GM19025 (cell line): ENCODE results near the gene KRTDAP.

Experiments used
- ATAC-seq: cut with Tn5 transposase; IDR thresholded peaks from one replicate; pipeline ENCODE4 v1.9.1; 2021; ENCODE audit warnings: mild to moderate bottlenecking, low read depth, moderate library complexity; ENCODE audit not compliant: unreplicated experiment

Gene KRTDAP

DNA sequence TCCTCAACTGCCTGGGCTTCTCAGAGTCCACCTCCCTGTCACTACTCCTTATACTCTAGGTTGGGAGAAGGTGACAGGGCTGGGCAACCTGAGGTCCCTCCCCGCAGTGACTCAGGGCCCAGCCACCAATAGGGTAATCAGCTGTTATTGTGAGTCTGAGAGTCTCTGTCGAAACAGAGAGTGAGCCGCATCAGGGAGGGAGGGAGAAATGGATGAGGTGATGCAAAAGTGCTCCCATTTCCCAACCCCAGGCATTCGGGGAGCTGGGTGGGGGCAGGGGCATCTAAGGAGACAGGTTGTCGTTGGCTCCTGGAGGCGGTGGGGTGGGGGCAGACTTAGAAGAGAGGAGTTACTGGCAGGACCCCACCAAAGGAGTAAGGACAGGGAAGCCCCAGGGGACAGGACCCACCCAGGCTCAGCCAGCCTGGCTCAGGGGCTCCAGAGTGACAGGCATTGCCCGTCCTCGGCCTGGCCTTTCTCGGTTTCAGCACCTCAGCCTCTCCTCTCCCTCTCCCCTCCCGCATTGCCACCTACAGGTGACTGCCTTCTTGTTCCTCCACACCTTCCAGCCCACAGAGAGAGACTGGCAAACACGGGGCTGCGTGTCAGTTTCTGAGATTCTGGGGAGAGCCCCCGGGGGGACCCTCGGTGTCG lies 23.5 kb upstream of the KRTDAP start, which contains the start of gene DMKN:
DMKN (minus strand) TSS at position 22 of the 654 bp plus-strand sequence. CDS start 174 bp downstream, outside the sequence.
- ATAC-seq, result no peak

DNA sequence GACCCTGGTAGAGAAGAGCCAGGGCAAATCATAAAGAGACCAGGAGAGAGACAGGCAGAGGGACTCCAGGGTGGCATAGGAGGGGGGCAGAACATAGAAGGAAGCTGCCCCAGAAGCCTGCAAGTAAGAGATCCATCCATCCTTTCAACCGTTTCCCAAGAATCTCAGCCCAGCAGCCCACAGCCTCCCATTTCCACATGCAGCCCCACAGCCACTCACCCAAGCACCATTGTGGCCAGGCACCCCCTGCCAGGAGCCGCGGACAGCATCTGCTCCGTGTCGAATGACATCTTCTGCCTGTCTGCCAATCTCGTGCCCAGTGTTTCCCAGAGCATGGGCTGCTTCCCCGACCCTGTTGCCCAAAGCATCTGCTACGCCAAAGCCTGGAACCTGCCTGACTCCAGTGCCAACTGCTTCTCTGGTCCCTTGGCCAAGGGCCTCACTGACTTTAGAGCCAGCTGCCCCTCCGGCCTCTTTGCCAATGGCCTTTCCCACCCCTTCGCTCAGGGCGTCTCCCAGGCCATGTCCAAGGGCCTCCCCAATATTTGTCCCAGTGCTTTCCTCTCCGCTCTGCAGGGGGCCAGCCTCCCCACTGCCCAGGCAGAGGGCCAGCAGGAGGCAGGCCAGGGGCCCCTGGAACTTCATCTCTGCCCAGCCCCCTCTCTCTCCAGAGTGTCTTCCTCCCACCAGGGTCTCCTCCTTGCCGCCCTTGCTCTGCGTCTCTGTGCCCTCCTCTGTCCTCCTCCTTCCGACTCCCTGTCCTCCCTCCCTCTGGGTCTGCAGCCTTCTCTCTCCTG lies 22.8 kb upstream of the KRTDAP start:
- ATAC-seq, result no peak

DNA sequence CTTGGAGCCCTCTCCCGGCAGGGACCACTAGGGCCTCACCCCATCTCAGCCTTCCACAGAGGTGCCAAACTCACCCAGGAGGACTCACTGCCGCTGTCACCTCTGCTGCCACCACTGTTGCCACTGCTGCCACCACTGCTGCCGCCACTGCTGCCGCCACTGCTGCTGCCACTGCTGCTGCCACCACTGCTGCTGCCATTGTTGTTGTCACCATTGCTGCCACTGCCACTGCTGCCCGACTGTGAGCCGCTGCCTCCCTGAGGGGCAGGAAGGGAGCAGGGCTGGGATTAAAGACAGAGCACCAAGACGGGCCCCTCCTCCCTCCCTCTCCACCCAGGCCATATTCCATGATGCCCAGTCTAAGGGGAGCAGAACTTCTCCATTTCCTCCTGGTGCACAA lies 21.1 kb upstream of the KRTDAP start:
- ATAC-seq, result no peak

DNA sequence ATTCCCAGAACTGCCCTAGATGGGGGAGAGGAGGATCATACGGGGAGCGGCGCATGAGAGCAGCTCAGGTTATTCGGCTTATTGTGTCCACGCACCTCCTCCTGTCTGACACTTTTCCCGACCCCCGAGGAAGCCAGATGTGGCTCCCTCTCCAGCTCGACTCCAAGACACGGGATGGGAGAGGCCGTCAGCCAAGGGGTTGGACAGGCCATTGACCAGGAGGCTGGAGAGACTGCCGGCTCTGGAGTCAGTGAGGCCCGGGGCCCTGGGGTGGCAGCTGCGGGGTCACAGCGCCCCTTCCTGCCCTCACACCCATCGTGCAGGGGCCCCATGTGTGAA lies 20.3 kb upstream of the KRTDAP start:
- ATAC-seq, result no peak

DNA sequence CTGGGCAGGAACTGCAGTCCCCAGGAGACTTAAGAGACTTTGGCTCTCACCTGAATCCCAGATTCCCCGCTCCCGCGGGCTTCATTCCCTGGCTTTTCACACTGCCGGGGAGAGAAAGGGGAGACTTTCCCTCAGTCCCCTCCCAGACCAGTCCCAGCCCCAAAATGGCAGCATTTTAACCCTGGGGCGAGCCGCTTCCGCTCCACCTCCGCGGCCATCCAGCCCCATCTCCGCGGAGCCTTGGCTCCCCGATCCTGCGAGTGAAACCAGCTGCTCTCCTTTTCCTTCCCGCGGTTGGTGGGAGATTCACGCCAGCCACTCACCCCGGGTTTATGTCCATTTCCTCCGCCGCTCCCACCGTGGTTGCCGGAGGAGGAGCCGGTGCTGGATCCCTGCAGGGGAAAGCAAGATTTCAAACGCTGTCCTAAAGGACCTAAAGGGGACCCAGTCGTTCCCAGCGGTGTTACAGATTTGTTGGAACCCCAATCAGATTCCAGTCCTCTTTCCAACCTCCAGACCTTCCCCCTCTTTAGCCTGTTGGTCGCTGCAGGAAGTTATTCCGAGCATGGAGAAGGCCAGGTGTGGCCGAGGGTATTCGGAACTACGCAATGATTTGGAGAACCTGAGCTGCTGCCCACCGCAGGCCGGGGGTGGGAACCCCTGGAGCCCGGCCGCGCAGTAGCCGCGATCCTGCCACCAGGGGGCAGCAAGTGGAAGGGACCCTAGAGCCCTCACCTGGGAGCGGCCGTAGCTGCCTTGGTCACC lies 19.8 kb upstream of the KRTDAP start:
- ATAC-seq, result no peak

DNA sequence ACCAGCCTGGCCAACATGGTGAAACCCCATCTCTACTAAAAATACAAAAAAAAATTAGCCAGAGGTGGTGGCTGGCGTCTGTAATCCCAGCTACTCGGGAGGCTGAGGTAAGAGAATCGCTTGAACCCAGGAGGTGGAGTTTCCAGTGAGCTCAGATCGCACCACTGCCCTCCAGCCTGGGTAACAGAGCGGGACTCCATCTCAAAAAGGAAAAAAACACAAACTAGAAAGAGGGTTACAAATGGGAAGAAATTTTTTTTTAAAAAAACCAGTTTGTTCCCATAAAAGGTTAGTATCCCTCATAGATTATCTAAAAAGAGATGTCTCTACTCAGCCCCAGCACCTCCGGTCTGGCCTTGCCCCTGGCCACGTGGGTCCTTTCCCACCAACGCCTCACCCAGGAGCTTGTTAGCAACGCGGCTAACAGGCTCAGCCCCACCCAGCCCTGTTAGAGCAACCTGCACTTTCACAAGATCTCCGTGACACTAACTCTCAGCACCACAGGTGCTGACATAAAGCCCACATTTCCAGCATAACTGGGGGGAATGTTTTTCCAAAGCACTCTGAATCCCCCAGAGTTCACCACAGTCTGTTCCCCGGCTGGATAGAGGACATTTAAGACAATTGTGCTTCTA lies 18.9 kb upstream of the KRTDAP start:
- ATAC-seq, result no peak

DNA sequence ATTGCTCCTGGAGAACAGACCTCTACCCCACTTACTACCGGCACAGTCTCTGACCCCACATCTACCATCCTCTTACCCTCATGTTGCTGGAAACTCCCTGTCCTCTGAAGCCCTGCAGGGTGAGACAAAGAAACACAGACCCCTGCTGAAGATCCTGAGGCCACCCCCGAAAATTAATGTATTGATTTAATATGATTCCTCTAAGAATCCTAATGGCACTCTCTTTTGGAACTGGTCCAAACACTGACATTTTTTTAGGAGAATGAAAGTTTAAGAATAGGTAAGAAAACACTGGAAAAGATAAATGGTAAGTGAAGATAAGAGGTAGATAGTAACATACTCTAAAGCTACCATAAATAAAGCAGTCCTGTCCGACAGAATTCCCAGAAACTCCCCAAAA lies 17.9 kb upstream of the KRTDAP start:
- ATAC-seq, result no peak

DNA sequence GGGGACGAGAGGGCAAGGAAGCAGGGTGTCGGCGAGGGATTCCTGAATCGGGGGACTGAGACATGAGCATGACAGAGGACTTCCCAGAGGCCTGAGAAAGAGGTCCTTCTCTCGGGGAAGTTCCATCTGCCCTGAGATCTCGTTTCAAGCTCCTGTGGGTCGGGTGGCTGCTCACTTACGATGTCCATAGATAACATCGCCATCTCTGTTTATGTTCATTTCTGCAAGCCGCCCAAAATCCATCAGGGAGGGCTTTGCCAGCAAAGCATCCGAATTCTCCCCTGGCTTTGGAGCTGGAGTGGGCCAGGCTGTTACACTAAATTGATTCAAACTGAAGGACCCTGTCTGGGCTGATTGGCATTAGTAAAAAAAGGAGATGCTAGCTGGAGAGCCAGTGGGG lies 17.3 kb upstream of the KRTDAP start:
- ATAC-seq, result no peak

DNA sequence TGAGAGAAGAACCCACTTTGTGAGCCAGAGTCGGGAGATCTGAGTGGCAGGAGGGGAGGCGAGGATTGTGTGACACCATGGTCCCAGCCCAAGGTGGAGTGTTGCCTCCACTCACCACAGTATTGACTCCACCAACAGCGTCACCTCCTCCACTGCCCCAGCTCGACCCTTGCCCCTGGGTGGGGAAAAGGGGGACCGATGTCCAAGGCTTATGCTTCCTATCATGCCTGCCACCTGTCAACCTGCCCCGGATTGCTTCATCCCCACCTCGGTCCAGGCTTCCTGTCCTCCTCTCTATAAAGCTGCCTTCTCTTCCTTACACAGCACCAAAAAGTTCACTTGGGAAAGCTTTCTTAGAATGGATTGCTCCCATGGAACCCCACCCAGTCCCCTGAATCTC lies 15.7 kb upstream of the KRTDAP start:
- no peak for ATAC-seq

DNA sequence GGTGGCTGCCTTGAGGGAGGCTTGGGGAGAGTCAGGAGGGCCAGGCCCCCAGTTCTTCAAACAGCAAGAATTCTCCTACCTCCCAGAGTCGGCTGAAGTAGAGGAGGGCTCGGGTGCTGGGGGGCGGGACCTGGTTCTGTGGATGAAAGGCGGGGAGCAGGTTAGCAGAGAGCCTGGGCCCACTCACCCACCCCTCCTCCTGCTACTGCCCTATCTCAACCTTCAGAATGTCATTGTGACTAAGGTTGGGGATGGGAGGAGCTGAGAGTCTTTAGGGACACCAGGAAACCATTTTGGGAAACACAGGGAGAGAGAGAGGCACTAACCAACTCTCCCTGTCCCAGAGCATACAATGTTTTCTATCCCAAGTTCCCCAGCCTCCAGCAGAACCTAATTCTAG lies 12.5 kb upstream of the KRTDAP start:
- no peak for ATAC-seq

DNA sequence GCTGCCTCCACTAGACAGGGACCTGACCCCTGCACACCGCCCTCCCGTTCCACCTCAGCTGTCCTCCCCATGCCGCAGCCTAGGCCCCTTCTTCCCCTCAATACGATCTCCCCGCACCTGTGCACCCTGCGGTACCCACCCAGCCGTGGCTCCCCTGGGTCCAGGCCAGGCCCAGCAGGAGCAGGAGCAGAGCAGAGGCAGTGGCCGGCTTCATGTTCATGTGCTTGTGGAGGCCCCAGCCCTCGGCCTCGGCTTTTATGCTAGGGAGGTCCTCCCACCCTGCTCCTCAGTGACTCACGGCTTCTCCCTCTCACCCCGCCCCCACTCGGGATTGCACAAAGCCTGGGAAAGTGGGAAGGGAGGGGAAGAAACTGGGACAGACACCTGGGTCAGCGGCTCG lies 11.4 kb upstream of the KRTDAP start:
- no peak for ATAC-seq

DNA sequence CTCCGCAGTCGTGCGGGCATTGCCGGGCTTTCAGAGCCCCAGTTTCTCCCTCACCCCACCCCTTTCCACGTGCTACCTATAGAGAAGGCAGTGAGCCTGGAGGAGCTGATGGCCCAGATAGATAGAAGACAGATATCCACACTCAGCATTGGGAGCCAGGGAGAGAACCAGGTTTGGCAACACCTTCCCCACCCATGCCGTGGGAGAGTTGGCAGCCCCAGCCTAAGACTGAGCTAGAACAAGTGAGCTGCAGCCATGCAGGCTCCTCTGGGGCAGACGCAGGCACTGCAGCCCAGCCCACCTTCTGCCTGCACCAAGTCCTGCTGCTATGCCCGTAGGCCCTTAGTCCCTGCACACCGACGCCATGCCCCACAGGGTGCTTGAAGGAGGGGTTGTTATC lies 10.3 kb upstream of the KRTDAP start:
- ATAC-seq, result no peak

DNA sequence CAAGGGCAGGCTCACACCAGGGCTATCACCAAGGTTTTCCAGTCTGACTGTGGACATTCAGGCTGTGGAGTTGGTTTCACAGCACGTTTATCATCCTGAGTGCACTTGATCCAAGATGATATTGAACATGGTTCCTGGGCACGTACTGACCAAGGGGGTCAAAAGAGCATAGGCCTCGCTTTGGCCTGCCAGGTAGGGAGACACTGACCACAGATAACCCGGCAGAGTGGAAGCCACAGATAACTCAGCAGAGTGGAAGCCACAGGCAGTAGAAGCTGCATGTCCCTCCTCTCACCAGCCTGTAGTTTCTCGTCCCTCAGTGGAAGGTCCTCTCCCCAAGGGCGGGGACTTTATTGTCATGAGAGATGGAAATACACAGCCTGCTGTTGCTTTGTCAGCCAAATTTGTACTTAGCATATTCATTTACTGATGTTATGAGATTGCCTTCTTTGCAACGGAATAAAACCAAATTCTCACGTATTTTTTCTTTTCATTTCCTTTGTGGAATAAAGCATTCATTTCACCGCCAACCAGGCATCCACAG lies 8.8 kb upstream of the KRTDAP start:
- ATAC-seq, result no peak

DNA sequence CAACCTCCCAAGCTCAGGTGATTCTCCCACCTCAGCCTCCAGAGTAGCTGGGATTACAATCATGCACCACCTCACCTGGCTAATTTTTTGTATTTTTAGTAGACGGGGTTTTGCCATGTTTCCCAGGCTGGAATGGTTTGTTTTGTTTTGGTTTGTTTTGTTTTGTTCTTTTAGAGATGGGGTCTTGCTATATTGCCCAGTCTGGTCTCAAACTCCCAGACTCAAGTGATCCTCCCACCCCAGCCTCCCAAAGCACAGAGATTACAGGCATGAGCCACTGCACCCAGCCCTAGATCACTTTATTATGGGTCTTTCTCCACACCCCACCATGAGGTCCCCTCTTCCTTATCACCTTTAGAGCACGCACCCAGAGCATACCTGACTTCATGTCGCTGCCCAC lies 8.0 kb upstream of the KRTDAP start:
- ATAC-seq, result no peak

DNA sequence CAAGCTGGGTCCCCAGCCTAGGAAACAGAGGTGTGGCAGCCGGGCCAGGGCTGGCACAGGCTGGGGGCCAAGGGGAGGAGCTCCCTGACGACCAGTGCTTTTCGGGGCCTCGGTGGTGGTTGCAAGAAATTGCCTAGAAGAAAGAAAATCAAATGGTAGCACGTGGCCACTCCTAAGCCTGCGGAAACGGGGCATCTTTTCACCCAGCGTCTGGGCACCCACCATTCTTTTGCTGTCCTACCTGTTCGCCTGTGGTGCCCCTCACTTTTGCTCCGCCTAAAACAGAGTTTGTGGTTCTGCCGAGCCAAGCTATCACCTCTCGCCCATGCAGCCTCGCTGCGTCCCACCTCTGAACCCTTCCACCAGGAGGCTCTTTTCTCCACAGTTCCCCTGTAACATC lies 7.1 kb upstream of the KRTDAP start:
- no peak for ATAC-seq

DNA sequence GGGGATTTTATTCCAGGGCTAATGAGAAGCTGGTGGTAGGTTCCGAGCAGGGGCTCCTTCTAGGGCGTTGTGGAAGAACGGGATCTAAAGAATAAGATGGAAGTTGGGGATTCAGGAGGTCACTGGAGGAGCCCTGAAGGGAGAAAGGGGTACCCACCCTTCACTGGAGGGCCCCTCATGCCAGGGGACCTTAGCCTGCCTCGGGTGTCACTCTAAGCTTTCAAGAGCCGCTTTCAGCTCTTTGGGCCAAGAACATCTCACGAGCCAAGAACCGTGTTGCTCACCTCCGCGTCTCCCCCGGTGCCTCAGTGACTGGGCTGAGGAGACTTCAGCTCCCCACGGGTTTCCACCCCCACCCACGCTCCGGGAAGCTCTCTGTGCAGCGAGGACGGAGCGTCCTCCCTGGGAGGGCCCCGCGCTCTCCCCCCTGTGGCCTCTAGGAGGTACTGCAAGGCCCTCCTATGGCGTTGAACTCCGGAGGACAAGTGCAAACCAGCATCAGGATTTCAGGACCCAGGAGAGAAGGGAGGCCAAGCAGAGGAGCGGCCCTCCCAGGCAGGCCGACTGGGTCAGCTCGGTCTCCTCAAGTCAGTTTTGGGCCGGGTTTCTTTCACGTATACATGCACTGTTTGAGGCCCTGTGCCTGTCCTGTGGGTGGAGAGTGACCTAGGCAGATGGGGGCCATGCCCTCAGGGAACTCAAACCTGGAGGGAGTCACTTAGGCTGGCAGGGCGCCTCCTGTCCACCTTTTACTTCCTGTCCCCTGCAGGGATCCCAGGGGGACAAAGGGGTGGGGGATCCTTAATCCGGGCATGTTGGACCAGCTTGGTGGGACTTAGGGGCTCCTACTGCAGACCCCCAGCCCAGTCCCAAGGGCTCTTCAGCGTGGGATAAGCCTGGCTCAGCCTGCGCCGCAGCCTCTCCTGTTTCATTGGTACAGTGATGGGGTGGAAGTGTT lies 5.1 kb upstream of the KRTDAP start:
- no peak for ATAC-seq

DNA sequence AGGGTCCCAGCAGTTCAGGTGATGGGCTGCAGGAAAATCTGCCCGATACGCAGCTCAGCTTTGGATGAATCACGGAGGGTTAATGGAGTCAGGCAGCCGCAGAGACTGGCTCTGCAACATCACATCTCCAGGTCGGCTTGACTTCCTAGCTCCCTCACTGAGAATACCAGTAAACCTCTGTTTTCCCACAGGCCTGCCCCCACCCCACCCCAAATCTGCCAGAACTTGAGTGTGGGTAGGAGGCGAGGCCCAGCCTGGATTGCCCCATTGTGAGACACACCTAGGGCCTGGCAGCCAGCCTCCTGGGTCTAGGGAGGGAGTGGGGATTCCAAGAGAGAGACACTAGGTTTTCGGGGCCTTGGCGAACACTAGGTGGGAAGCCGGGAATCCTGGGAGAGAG lies 3.7 kb upstream of the KRTDAP start:
- no peak for ATAC-seq

DNA sequence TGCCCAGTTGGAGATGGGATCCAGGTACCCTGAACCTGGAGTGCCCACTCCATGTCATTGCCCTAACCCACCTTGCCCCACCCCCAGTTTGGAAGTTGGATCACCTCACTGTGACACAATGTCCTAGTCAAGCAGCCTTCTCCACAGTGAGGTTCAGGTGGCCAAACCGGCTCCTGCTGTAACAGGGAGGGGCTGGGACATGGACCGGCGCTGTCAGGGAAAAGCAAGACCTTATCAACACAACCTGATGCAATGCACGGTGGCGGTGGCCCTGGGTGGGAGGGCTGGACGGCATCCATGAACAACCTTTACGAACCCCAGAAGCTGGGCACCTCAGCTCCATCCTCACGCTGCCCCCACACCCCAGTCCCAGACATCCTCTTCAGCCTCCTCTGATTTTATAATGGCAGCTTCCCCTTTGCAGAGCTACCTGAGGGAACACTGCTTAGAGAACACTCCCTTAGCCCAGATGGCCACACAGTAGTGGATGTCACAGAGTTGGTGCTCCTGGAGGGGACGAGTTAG lies 1.6 kb upstream of the KRTDAP start:
- no peak for ATAC-seq

DNA sequence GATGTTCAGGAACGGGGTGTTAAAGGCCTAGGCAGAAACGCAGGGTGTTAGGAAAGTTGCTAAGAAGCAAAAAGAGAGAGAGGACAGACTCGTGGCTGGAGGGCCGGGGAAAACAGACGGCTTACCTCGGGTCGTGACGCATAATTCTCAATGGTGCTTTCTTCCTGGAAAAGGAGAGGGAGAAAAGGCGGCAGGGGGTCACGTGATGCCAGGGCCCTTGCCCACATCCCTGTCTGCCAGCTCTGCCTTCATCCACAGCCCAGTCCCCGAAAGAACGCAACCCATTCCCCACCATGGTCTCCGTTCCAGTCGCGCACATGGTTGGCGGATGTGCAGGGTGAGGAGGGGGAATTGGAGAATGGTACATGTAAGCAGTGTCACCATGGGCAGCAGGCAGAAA lies 1.6 kb downstream of the KRTDAP start:
- ATAC-seq, result no peak
